Esophagus squamous epithelium (tissue), 5 donors: ENCODE measurements around the gene TMEM167A. TPM values are rescaled to one million over a fixed set of nuclear protein-coding genes. Genes with fewer than 3 reads are reported as not detected.

Experiments used
- DNase-seq: peaks from one replicate; lab custom pipeline; 2025; lab: John Stamatoyannopoulos, UW
- H3K27ac ChIP-seq, 4 donors: fragments of 200-600 bp; sonication (generic); one replicate each; pipeline ENCODE4 v1.5.1; 2016 to 2019; ENCODE audit warnings: mild to moderate bottlenecking in 1 of 4
- H3K27me3 ChIP-seq, 4 donors: fragments of 200-600 bp; sonication (generic); 1 replicate in 3 of 4; 2 replicates in 1 of 4; pipeline versions ENCODE4 v1.5.1 to v1.6.0; 2017 to 2021; ENCODE audit warnings: antibody characterized with exemption in 1 of 4
- H3K36me3 ChIP-seq, 3 donors: fragments of 200-600 bp; sonication (generic); one replicate each; pipeline ENCODE4 v1.5.1; 2016 to 2019
- H3K4me1 ChIP-seq, 3 donors: fragments of 200-600 bp; sonication (generic); one replicate each; pipeline ENCODE4 v1.5.1; 2017 to 2019
- H3K4me3 ChIP-seq, 4 donors: fragments of 200-600 bp; sonication (generic); 1 replicate in 3 of 4; 2 replicates in 1 of 4; pipeline ENCODE4 v1.5.1; 2016 to 2019; ENCODE audit warnings: mild to moderate bottlenecking in 2 of 4, moderate library complexity in 1 of 4
- H3K9me3 ChIP-seq, 3 donors: fragments of 200-600 bp; sonication (generic); one replicate each; pipeline ENCODE4 v1.5.1; 2016 to 2019
- POLR2A ChIP-seq, 4 donors: fragments of 450-650 bp; IDR thresholded peaks; one replicate each; pipeline ENCODE4 v1.6.1; 2017; ENCODE audit warnings: antibody characterized with exemption in 4 of 4, mild to moderate bottlenecking in 4 of 4, moderate library complexity in 3 of 4
- WGBS, 2 donors: methylation state at CpG; one replicate each; pipeline ENCODE4 v1.1.5; 2018; 5-methylcytosine and 5-hydroxymethylcytosine counted together
- intact Hi-C: fragments of 100-400 bp; cut with DNase I; formaldehyde crosslinking; loops from one replicate; pipeline ENCODE4 v1.15.0; 2022
- small RNA-seq, 4 donors: library from RNA; depleted of rRNA; stranded (forward); fragments of <200 nt; gene quantifications; one replicate each; pipeline ENCODE3, GENCODE V24; 2016
- total RNA-seq, 4 donors: library from RNA; depleted of rRNA; stranded (reverse); fragments of >200 nt; gene quantifications; one replicate each; pipeline ENCODE4 v1.1.0, GENCODE V29; 2016
- TF ChIP-seq, protein P1 (sequence below), 6 experiments: fragments of 450-650 bp in 4 of 6; fragments of 200-600 bp in 2 of 6; sonication (generic) in 2 of 6; IDR thresholded peaks; one replicate each; pipeline ENCODE4 v1.5.1; 2016 to 2019; ENCODE audit warnings: antibody characterized with exemption in 6 of 6, mild to moderate bottlenecking in 4 of 6, moderate library complexity in 4 of 6
- donor health status: DM: yes; HTN: yes; CAD: no.

The TMEM167A gene
- total RNA-seq, 4 donors from 2014 or later: 17.8 to 46.0 (median 33.8) TPM

DNA sequence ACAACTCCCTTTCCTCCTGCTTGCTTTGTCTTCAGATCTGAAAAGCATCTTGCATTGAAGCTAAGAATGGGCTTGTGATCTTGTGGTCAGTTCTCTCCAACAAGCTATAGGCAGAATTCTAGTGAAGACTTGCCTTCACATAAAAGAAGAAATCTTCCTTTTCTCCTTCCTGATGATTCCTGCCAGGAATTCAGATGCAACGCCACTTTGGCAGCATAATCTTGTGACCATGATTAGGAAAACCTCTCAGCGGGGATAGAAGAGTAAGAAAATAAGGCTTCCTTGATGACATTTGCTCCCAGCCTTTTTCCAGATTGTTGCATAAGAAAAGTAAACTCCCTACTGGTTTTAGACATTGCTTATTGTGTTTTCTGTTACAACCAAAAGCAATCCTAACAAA lies 73.4 kb downstream of the TMEM167A start:
- Histone ChIP-seq H3K4me1 (no peaks in the 10 kb centered on the region), H3K4me3 (no peak overlapping the region), H3K36me3 (no peaks in the 10 kb centered on the region), H3K27me3 (no peaks in the 10 kb centered on the region), H3K9me3 (no peaks in the 10 kb centered on the region), H3K27ac (no peak overlapping the region)
- no peak for DNase-seq
- intact Hi-C loops: no loop called here
- TF ChIP-seq, protein P1, sequence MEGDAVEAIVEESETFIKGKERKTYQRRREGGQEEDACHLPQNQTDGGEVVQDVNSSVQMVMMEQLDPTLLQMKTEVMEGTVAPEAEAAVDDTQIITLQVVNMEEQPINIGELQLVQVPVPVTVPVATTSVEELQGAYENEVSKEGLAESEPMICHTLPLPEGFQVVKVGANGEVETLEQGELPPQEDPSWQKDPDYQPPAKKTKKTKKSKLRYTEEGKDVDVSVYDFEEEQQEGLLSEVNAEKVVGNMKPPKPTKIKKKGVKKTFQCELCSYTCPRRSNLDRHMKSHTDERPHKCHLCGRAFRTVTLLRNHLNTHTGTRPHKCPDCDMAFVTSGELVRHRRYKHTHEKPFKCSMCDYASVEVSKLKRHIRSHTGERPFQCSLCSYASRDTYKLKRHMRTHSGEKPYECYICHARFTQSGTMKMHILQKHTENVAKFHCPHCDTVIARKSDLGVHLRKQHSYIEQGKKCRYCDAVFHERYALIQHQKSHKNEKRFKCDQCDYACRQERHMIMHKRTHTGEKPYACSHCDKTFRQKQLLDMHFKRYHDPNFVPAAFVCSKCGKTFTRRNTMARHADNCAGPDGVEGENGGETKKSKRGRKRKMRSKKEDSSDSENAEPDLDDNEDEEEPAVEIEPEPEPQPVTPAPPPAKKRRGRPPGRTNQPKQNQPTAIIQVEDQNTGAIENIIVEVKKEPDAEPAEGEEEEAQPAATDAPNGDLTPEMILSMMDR (IDR thresholded peaks at IDR 0.05): no peak
- no peak for TF ChIP-seq POLR2A (IDR thresholded peaks at IDR 0.05)
- 59 to 62% methylated on average over 2 of the region's 2 CpGs for WGBS, 2 donors

Small RNAs within 50 kb of the gene (small RNA-seq; reads per million reads assigned to genes)
- 0.14 to 4.0 (median 1.1) reads per million in 4 donors for gene SCARNA18

Other genes starting within 250 kb of the TMEM167A start
- gene XRCC4, start 153 bp upstream of the TMEM167A start, total RNA-seq: 10 to 100 TPM in 1 of 4 donors, 1 to 10 TPM in 3; 2.9 to 10.3 (median 7.4) TPM